Activated naive CD4-positive, alpha-beta T cell treated with anti-CD3 and anti-CD28 coated beads, Interleukin-2, amount 50 U/mL, for 24 hours (primary cell): ENCODE results near the gene GRAMD1B.
A peak's percentile ranks its signal among the peaks of the same experiment; 100 is the strongest.
"Not testable (repeated sequence)": the region's sequence is repeated elsewhere in the genome, so short reads cannot be mapped to it uniquely, and the experiment has no call there.

Experiments
- H3K27ac Mint-ChIP-seq: one replicate; pipeline ENCODE4 v1.8.0; 2021; ENCODE audit warnings: mild to moderate bottlenecking, mixed read lengths
- H3K27me3 Mint-ChIP-seq: one replicate; pipeline ENCODE4 v1.8.0; 2021; ENCODE audit warnings: mixed read lengths
- H3K36me3 Mint-ChIP-seq: one replicate; pipeline ENCODE4 v1.8.0; 2021; ENCODE audit warnings: mixed read lengths
- H3K4me1 Mint-ChIP-seq: one replicate; pipeline ENCODE4 v1.8.0; 2021; ENCODE audit warnings: mixed read lengths
- H3K4me3 Mint-ChIP-seq: one replicate; pipeline ENCODE4 v1.8.0; 2021; ENCODE audit warnings: mild to moderate bottlenecking, mixed read lengths
- H3K9me3 Mint-ChIP-seq: one replicate; pipeline ENCODE4 v1.8.0; 2021; ENCODE audit warnings: mixed read lengths

Gene GRAMD1B

GRCh38 chr11:123493349-123494063 is 63.4 kb downstream of the GRAMD1B start:
- no peaks in the 10 kb centered on the region for H3K9me3 Mint-ChIP-seq
- H3K27ac Mint-ChIP-seq: no peak overlapping the region
- no peak overlapping the region for H3K4me3 Mint-ChIP-seq
- no peaks in the 10 kb centered on the region for H3K36me3 Mint-ChIP-seq
- no peaks in the 10 kb centered on the region for H3K27me3 Mint-ChIP-seq
- H3K4me1 Mint-ChIP-seq: no peaks in the 10 kb centered on the region

- Mint-ChIP-seq H3K27ac (no peak overlapping the region), H3K9me3 (no peaks in the 10 kb centered on the region)
These were observed 64.4 kb downstream of the GRAMD1B start for GRCh38 chr11:123494195-123495050.

GRCh38 chr11:123504401-123504800 is 74.3 kb downstream of the GRAMD1B start:
- Mint-ChIP-seq H3K4me3 (no peak overlapping the region), H3K36me3 (no peaks in the 10 kb centered on the region), H3K27me3 (no peaks in the 10 kb centered on the region), H3K9me3 (no peaks in the 10 kb centered on the region), H3K27ac (no peak overlapping the region), H3K4me1 (no peaks in the 10 kb centered on the region)

More at GRCh38 chr11:123494195-123495050, 64.4 kb downstream of the GRAMD1B start:
- Mint-ChIP-seq H3K36me3 (no peaks in the 10 kb centered on the region), H3K27me3 (no peaks in the 10 kb centered on the region), H3K4me3 (no peak overlapping the region), H3K4me1 (no peaks in the 10 kb centered on the region)

- no peak overlapping the region for H3K27ac Mint-ChIP-seq
- no peaks in the 10 kb centered on the region for H3K4me1 Mint-ChIP-seq
- H3K27me3 Mint-ChIP-seq: no peaks in the 10 kb centered on the region
- H3K9me3 Mint-ChIP-seq: no peaks in the 10 kb centered on the region
- H3K36me3 Mint-ChIP-seq: no peaks in the 10 kb centered on the region
- H3K4me3 Mint-ChIP-seq: no peak overlapping the region
These were observed 75.7 kb downstream of the GRAMD1B start for GRCh38 chr11:123505546-123506299.

GRCh38 chr11:123507043-123507442 is 77.0 kb downstream of the GRAMD1B start:
- no peaks in the 10 kb centered on the region for H3K36me3 Mint-ChIP-seq
- H3K27me3 Mint-ChIP-seq: no peaks in the 10 kb centered on the region
- no peaks in the 10 kb centered on the region for H3K9me3 Mint-ChIP-seq
- no peak overlapping the region for H3K4me3 Mint-ChIP-seq
- H3K27ac Mint-ChIP-seq: no peak overlapping the region
- peaks cover 4% of the 10 kb centered on the region for H3K4me1 Mint-ChIP-seq

- no peaks in the 10 kb centered on the region for H3K36me3 Mint-ChIP-seq
These were observed 79.9 kb downstream of the GRAMD1B start for GRCh38 chr11:123509737-123510578.

GRCh38 chr11:123510579-123510905 is 80.5 kb downstream of the GRAMD1B start:
- Mint-ChIP-seq H3K36me3 (no peaks in the 10 kb centered on the region), H3K4me1 (peaks cover 4% of the 10 kb centered on the region), H3K4me3 (no peak overlapping the region), H3K27me3 (no peaks in the 10 kb centered on the region), H3K27ac (no peak overlapping the region), H3K9me3 (no peaks in the 10 kb centered on the region)

More at GRCh38 chr11:123509737-123510578, 79.9 kb downstream of the GRAMD1B start:
- Mint-ChIP-seq H3K9me3 (no peaks in the 10 kb centered on the region), H3K27ac (no peak overlapping the region), H3K4me3 (no peak overlapping the region), H3K4me1 (peaks cover 4% of the 10 kb centered on the region), H3K27me3 (no peaks in the 10 kb centered on the region)

- Mint-ChIP-seq H3K27ac (no peak overlapping the region), H3K27me3 (no peaks in the 10 kb centered on the region), H3K4me1 (peaks cover 4% of the 10 kb centered on the region), H3K9me3 (no peaks in the 10 kb centered on the region), H3K4me3 (no peak overlapping the region), H3K36me3 (no peaks in the 10 kb centered on the region)
These were observed 81.2 kb downstream of the GRAMD1B start for GRCh38 chr11:123511037-123511870.

GRCh38 chr11:123513309-123513708 is 83.2 kb downstream of the GRAMD1B start:
- H3K4me3 Mint-ChIP-seq, H3K4me1 Mint-ChIP-seq, H3K36me3 Mint-ChIP-seq, H3K9me3 Mint-ChIP-seq, H3K27me3 Mint-ChIP-seq, H3K27ac Mint-ChIP-seq: not testable (repeated sequence)

- H3K4me1 Mint-ChIP-seq: peaks cover under 1% of the 10 kb centered on the region
- H3K27ac Mint-ChIP-seq: no peak overlapping the region
- H3K9me3 Mint-ChIP-seq: peaks cover 5% of the 10 kb centered on the region
- no peaks in the 10 kb centered on the region for H3K27me3 Mint-ChIP-seq
- no peak overlapping the region for H3K4me3 Mint-ChIP-seq
- no peaks in the 10 kb centered on the region for H3K36me3 Mint-ChIP-seq
These were observed 86.2 kb downstream of the GRAMD1B start for GRCh38 chr11:123516238-123516637.

GRCh38 chr11:123517559-123518364 is 87.7 kb downstream of the GRAMD1B start:
- Mint-ChIP-seq H3K4me1 (no peaks in the 10 kb centered on the region), H3K4me3 (no peak overlapping the region), H3K36me3 (no peaks in the 10 kb centered on the region), H3K9me3 (peaks cover 7% of the 10 kb centered on the region), H3K27ac (peak overlapping the region; percentile 75), H3K27me3 (no peaks in the 10 kb centered on the region)

- Mint-ChIP-seq H3K4me3 (no peak overlapping the region), H3K27me3 (no peaks in the 10 kb centered on the region), H3K9me3 (peaks cover 7% of the 10 kb centered on the region), H3K36me3 (no peaks in the 10 kb centered on the region), H3K27ac (no peak overlapping the region), H3K4me1 (no peaks in the 10 kb centered on the region)
These were observed 88.5 kb downstream of the GRAMD1B start for GRCh38 chr11:123518496-123519054.

- H3K27ac Mint-ChIP-seq: no peak overlapping the region
- H3K36me3 Mint-ChIP-seq: no peaks in the 10 kb centered on the region
- H3K27me3 Mint-ChIP-seq: no peaks in the 10 kb centered on the region
- H3K9me3 Mint-ChIP-seq: peaks cover 7% of the 10 kb centered on the region
- no peaks in the 10 kb centered on the region for H3K4me1 Mint-ChIP-seq
- no peak overlapping the region for H3K4me3 Mint-ChIP-seq
These were observed 89.2 kb downstream of the GRAMD1B start for GRCh38 chr11:123519055-123519796.
